ENCODE results near the gene MED16. TPM values are rescaled to one million over a fixed set of nuclear protein-coding genes. Genes with fewer than 3 reads are reported as not detected.
A peak's percentile ranks its signal among the peaks of the same experiment; 100 is the strongest.

MED16 gene
- total and polyA plus RNA-seq, 2 of the 13 experiments (the other 11 are each of a cell fraction or from before 2014, with no cell fraction given), result 13.3 to 14.8 TPM

- TF ChIP-seq ZBTB20 (CRISPR knock-in tag; IDR thresholded peaks at IDR 0.05; ENCODE audit: borderline replicate concordance, low read depth) (no peak), ZNF704 (CRISPR knock-in tag; IDR thresholded peaks at IDR 0.05; ENCODE audit: borderline replicate concordance) (no peak), ZNF883 (CRISPR knock-in tag; IDR thresholded peaks at IDR 0.05; ENCODE audit: not compliant biosample characterization) (no peak), ZNF253 (CRISPR knock-in tag; IDR thresholded peaks at IDR 0.05; ENCODE audit: borderline replicate concordance) (no peak), THAP11 (CRISPR knock-in tag; IDR thresholded peaks at IDR 0.05) (peak; percentile 28; the same call in 1 of the 2 replicates), TGIF2 (CRISPR knock-in tag; IDR thresholded peaks at IDR 0.05) (no peak), ZBTB8A (CRISPR knock-in tag; IDR thresholded peaks at IDR 0.05; ENCODE audit: borderline replicate concordance, low read depth) (no peak), JUN (CRISPR knock-in tag; IDR thresholded peaks at IDR 0.05) (no peak), ZBTB25 (CRISPR knock-in tag; IDR thresholded peaks at IDR 0.05) (peak; percentile 35; the same call in 1 of the 2 replicates), NAIF1 (CRISPR knock-in tag; IDR thresholded peaks at IDR 0.05; ENCODE audit: borderline replicate concordance) (no peak), MAX (IDR thresholded peaks at IDR 0.05) (0 out of 2 replicates have a peak, but pooled peaks have one; percentile 30), HNRNPLL (IDR thresholded peaks at IDR 0.05; ENCODE audit: low read depth, low read length, poor library complexity, severe bottlenecking) (peak; percentile 72), ZNF3 (CRISPR knock-in tag; IDR thresholded peaks at IDR 0.05) (no peak), POLR2G (IDR thresholded peaks at IDR 0.05; ENCODE audit: low read depth, low read length) (no peak; the same call in 1 of the 2 replicates), ZNF335 (CRISPR knock-in tag; IDR thresholded peaks at IDR 0.05) (no peak), HOXA5 (CRISPR knock-in tag; IDR thresholded peaks at IDR 0.05) (no peak), GATAD2A (CRISPR knock-in tag; IDR thresholded peaks at IDR 0.05) (peak; percentile 63; the same call in 1 of the 2 replicates), POLR2AphosphoS5 (IDR thresholded peaks at IDR 0.05; ENCODE audit: low read depth, low read length) (no peak), ZNF136 (CRISPR knock-in tag; IDR thresholded peaks at IDR 0.05; ENCODE audit: low read depth) (no peak), ZBTB34 (CRISPR knock-in tag; IDR thresholded peaks at IDR 0.05) (no peak), ATF7-NPFF (CRISPR knock-in tag; IDR thresholded peaks at IDR 0.05; ENCODE audit: low read depth) (no peak)
These were observed 33.8 kb upstream of the MED16 start (continued) for GRCh38 chr19:926589-927350.
